EH (cell line): Measurements from ENCODE around the gene JRKL.

ENCODE experiments used
- DNase-seq: peaks from one replicate; pipeline ENCODE4 v3.0.0-alpha.2; 2015; ENCODE audit warnings: low read depth

JRKL gene

DNA sequence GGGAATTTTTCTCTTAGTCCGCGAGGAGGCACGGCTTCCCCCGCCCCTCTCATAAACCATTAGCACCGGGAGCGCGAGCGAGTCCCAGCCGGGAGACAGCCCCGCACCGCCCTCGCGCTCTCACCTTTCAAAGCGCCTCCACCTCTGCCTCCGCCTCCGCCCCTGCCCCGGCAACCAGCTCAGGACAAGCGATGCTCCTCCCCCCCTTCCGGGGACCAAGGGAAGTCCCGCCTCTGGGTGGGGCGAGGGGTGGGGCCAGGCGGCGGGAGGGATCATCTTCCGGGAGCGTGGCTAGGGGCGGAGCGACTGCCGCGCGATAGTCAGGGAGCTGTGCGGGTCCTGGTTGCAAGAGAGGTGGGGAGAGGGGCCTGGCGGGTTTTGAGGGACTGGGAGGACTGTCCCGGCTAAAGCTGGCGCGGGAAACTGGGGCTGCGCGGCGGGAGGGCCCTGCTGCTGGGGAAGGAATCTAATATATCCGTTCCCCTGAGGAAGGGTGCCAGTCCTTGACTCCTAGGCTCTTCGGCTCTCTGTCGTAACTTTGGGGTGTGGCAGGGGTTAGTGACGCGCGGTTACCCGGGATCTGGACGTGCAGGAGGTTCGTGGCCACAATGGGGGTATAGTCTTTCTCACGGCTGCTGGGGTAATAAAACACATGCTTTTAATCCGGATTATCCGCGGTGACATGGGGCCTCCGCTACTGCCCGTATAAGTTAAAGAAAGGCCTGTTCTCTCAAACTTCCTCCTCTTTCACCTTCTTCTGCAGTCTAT is at the start of gene JRKL, which contains the start of gene CCDC82:
Gene JRKL (plus strand): TSS at position 294 of the 768 bp plus-strand sequence. CDS start 637 bp downstream, outside the sequence.
Gene CCDC82 (minus strand): TSS at position 193 of the 768 bp plus-strand sequence. CDS start 5,165 bp downstream, outside the sequence.
- DNase-seq = peak; percentile 96

DNA sequence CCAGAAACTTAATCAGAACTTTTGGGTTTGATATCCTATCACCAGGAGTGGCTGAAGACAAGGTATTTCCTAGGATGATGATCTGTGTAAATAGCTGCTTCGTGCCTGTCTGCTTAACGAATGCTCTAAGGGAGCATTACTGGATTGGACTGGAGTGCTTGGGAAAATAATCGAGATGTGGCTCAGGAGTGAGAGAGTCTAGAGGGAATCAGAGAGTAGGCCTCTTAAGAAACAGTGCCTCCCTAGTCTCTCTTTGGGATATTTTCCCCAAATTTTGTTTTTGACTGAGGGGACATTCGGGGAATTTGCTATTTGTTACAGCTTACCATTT is 49.3 kb upstream of the JRKL start:
- DNase-seq = peak; percentile 45

DNA sequence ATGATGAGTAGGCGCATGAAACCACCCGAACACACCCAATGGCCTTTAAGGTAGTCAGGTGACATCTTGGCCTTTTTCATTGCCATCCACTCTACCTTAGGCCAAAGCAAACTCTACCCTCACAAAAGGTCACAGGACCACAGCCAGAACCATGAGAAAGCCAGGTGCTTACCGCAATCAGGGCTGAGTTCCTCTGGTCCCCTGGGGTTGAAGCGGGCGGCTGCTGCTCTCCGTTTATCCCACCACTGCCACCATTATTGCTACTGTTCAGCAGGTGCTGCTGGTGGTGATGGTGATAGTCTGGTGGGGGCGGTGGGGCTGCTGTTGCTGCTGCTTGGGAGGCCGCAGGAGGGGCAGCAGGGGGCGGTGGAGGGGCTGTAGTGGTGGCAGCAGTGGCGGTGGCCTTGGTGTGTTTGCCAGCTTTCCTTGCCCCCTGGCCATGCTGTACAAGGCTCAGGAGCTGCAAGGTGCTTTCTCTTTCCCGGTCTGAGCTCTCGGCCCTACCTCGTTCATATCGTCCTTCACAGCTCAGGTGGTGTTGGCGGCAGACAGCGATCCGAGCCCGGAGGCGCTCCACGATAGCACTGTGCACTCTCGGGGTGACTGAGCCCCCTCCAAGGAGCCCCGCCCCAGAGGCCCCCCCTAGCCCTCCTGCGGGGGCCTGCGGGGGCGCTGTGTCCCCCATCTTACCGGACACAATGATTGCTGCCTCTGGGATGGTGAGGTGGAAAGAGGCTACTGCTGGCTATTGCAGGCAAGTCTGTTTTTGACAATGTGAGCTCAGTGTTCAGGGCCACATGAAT is 48.4 kb upstream of the JRKL start:
- DNase-seq = peak; percentile 58

DNA sequence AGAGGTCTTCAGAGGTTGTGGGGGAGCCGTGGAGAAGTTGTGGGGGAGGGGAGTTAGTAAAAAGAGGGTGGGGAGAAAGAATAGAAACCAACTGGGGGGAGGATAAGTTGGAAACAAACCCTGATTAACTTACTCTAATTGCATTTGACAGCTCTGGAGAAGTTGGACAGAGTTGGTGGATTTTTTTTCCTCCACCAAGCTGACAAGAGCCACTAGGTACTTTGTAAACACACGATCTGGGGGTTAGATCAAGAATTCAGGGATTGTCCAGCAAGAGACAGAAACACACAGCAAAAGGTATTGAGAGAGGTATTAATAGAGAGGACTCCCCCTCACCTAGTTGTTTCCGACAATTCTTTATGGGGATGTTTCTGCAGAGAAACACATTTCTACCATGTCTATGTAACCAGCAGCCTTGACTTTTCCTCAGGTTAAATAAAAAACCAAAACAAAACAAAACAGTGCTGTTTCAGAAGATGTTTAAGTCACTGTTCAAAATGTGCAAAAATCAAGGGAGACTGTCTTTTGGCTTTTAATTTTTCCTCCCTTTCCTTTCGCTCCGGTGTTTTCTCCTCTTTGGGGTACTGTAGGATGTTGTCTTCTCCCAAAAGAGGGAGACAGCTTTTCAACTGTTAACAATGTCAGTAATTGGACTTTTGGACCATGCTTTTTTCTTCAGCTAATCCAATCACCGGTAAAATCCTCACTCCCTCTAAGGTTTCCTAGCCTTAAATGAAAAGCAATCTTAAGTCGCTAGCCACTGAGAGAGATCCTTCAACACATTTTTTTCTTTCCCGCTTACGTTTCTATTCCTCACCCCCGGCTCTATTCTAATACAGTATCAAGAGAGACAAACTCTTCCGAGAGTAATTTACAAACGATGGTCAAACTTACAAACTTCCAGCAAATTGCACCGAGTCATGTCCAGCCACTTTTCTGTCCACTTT is 47.5 kb upstream of the JRKL start:
- no peak for DNase-seq

DNA sequence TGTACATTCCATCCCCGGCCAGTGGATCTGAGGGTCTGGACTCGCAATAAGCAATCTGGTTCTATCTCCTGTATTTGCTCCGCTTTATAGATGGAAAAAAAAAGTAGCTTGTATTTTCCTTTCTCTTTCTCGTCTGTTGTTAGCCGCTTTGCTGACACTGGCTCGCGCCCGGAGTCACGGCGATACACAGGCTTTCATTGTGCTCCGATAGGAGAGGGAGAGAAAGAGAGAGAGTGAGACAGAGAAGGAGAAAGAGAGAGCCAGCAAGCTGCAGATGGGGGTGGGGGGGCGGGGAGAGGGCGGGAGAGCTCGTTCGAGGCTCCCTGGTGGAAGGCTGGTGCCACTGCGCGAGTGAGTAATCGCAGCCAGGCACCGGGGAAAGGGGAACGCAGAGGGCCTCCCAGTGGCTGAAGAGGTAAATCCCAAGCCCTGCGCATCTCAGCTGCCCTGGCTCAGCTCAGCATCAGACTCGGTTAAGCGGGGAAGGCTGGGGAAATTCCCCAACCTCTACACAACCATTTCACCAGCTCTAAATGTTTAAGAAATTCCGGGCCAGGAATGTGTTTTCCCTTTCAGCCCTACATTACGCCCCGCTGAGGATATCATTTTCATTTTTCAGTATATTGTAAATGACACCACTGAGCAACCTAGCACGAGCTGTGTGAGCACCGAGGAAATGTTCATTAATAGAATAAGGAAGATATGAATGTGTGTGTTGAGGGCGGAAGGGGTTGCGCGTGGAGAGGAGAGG is 46.7 kb upstream of the JRKL start, which contains the start of gene MAML2:
Gene MAML2 (minus strand): TSS at position 235 of the 751 bp plus-strand sequence. CDS start 1,300 bp downstream, outside the sequence.
- DNase-seq = peak; percentile 94

DNA sequence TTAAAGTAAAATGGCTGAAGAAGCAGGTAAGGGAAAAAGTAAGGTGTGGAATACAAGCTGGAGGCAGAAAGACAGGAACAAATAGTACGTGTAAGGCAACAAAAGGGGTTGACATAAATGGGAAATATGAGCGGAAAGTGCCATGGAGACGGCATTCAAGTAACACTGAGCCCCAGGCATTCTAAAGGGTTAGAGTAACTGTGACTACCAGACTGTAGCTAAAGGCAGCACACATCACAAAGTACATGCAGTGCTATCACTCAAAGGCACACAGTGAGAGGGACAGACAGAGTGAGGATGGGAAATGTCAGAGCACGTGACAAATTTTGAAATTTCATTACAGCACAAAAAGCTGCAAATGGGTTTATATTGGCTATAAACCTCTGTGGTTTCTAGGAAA is 33.0 kb upstream of the JRKL start:
- no peak for DNase-seq

DNA sequence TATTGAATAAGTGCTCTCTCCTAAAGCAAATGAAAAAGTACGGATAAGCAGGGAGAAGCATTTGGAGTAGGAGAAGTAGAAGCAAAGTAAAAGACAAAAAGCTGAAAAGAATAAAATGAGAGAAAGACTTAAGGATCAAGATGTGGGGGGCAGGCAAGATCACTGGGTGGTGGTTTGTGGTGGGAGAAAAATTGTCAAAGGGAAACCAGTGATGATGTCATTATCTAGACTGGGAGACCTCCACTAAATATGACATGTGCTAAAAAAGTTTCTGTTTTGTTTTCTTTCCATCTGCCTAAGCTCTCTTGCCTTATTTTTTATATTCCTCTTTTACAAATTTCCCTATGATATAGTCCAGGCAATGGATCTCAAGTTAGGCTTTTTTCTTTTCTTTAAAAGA is 32.0 kb upstream of the JRKL start:
- no peak for DNase-seq

DNA sequence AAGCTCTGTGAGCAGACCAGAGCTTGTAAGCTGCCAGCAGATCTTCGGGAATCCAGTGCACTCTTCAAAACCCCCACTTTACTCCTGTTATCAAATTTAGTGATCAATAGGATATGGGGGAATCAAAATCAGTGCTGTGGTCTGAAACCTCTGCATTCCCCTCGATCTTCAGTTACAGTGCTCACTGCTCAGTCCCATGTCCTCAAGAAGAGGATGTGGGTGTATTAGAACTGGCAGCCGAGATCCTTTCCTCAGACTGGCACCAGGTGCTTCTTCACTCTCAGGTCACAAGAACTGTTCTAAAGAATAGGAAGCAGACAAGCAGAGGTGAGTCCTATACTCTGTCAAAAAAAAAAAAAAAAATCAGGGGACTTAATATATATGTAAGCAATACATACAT is 31.5 kb upstream of the JRKL start:
- no peak for DNase-seq

DNA sequence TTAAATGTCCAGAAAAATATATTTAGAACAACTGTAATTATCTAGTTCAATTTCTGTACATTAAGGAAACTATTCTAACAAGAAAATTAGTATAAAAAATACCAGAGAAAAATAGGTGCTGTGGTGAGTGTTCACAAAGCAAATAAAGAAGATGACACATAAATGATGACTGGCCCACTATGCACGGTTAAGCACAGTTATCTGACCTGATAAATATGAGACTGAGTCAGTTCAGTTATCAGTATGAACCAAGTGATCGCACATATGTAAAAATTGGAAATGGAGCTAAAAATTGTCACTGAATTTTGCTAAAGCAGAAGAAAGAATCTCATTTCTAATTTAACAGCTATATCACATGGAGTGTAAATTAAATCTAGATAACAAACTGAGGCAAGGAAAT is 28.0 kb upstream of the JRKL start:
- no peak for DNase-seq

DNA sequence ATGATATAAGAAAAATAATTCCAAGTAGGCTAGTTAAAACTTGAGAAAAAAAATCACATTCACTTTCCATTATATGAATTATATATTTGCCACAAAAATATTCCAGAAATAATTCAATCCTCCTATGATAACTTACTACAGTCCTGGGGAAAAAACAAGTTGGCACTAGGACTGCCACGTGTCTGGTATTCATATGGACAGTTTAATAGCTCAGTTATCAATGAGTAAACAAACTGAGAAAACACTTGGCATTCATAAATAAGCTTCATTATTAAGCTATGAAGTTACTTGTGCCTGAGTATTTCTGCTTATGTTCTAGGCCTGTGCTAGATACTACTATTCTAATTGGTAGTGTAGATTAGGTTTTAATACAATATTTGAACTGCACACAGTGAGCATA is 24.3 kb upstream of the JRKL start:
- DNase-seq = no peak

DNA sequence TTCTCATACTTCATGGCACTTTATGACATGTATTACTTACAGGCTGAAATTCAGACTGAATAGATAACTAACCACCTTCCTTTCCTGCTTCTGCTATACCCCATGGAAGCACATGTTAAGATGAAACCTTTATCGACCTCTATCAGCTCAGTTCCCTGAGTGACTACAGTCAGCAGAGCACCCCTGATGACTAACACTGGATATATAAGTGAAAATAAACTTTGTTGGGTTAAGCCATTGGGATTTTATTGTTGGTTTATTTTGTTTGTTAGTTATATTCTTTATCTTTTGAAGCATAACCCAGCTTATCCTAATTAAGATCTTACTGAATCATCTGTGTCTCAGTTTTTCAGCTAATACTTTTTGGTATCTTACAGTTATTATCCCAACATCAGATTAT is 23.8 kb upstream of the JRKL start:
- peak; percentile 25 for DNase-seq

DNA sequence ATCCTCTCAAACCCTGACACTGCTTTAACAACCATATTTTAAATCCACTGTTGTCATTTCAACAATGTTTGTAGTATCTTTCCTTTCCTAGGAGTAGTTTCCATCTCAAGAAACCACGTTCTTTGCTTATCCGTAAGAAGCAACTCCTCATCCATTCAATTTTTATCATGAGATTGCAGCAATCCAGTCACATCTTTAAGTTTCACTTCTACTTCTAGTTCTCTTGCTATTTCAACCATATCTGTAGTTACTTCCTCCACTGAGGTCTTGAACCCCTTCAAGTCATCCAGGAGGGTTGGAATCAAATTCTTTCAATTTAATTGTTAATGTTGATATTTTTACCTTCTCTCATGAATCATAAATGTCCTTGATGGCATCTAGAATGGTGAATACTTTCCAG is 22.5 kb upstream of the JRKL start:
- DNase-seq = no peak

DNA sequence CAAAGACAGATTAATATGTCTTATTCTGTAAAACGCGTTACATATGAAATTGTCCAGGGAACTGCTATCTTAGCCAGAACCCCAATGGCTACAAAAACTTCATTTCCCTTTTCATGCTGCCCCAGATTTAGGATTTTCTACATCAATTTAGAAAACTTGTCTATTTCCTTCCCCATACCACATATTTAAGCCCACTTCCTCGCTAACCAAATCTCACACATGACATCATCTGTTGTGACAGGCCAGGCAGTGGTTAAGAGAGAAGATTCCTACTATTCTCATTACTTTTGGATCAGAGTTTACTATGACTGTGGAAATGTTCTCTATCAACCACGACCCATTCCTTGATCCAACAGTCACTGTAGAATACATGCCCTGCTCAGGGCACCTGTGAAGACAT is 16.0 kb upstream of the JRKL start:
- DNase-seq = no peak

DNA sequence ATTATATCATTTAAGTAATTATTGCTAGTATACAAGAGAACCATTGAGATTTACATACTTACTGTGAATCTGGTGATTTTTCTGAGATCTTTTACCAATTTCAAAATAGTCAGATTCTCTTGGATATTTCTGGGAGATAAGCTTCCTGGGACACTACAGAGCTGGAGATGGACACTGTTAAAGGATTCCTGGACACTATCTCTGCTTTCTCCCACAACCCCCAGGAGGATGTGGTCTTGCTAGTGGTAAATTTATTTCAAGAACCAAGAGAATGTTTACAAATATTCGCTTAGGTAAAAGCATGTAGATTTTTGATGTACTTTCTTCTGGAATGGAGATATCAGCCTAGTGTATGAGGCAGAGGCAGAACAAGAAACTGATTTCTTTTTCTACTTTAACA is 13.0 kb upstream of the JRKL start:
- no peak for DNase-seq

DNA sequence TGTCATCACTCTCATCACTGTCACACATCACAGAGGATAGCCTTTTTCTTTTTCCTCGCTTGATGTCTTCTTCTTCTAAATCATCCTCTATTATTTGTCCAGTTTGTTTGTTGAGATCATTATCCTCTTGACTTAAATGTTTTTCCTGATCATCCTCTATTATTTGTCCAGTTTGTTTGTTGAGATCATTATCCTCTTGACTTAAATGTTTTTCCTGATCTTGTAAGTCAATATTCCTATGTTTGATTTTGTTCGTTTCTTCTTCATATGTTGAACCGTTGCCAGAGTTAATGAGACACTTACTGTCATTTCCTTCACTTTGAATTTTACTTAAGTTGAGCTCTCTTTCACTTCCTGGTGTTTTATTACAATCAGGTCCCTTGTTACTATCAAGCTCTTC is 5.7 kb upstream of the JRKL start:
- no peak for DNase-seq

DNA sequence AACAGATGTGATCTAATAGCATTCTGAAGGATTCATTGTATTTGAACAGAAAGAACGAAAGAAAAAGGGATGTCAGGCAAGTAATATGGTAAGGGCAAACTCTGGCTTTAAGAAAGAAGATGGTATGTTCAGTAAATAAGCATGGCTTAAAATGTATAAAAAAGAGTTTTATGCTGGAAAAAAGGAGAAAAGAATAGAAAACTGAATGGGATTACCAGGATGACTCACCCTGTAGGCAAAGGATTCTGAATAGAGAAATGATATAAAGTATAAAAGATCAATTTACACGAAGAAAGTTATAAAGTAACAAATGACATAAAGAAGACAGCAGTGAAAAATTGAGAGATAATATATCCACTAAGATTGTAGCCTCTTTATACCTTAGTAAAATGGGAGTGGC is 4.6 kb upstream of the JRKL start:
- no peak for DNase-seq

DNA sequence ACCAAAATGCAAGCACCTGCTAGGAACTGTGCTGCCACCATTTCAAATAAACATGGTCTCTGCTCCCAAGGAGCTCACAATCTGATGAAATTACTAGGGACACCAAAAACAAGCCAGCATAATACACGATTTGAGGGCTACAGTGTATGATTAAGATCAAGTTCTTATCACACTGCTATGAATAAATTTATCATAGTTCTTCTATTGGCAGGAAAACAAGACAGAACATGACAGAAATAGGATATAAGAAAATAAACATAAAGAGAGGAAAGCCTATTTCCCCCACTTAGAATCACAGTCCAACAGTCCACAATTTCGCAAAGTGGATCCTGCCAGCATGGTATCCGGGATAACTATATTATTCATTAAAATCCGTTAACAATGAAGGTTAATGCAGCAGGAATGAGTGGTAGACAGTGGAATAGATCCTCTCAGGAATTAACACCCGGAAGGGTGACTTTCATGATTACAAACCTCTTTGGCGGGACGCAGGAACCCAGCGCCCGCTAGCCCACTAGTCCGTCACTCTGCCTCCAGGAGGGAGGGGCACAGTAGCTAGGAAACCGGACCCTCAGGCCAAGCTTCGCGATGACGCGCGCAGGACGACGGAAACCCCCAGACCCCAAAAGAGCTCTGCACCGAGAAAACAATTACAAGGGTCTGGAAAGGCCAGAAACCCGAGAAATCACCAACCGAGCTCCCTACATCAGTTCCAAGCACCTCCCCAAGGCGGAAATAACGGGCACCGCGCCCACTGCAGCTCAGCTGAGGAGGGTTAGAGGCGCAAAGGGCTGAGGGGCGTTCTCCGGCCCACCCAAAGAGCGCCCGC is 708 bp upstream of the JRKL start:
- peak; percentile 64 for DNase-seq

DNA sequence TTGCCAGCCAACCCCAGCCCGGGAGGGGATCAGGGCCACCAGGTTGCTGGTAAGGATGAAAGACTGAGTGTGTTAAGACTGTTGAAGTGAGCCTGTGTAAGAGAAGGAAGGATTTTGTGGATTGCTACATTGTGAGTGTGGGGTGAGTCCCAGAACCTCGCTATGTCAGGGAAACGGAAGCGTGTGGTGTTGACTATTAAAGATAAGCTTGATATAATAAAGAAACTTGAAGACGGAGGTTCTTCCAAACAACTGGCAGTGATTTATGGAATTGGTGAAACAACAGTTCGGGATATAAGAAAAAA is 627 bp downstream of the JRKL start:
- peak; percentile 35 for DNase-seq

DNA sequence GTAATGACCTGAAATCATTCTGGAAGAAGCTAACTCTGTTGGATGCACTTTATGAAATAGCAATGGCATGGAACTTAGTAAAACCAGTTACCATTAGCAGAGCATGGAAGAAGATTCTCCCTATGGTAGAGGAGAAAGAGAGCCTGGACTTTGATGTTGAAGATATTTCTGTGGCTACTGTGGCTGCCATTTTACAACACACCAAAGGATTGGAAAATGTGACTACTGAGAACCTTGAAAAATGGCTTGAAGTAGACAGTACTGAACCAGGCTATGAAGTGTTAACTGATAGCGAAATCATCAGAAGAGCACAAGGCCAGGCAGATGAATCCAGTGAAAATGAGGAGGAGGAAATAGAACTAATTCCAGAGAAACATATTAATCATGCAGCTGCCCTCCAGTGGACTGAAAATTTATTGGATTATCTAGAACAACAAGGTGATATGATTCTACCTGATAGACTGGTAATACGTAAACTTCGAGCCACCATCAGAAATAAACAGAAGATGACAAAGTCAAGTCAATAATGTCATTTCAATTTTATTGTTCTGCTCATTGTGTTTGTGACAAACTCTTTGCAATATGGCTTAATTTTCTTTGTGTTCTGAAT is 2.0 kb downstream of the JRKL start:
- DNase-seq = peak; percentile 11

DNA sequence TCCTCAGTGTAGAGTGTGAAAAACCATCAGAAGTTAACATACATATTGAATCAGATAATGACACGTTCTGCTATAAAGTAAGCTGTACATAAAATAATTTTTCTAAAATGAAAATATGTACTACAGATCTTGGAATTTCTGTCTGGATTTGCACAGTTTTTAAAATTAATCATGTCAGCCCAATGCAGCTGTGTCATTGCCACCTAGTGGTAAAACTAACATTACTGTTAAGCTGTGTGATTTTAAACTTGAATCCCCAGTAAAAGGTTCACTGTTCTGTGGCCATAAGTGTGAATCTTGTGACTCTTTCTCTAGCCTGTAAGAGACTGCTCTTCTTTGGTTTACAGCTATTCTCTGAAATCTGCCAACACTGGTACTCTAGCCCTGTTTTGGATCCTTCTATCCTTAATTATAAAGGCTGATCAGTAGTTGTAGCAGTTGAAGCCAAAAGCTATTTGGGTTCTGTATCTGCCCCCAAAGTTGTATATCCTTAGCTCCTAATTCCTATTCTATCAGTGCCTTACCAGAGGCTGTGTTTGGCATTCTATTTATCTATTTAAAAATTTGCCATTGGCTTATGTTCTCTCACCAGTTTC is 4.0 kb downstream of the JRKL start:
- DNase-seq = peak; percentile 57
